ENCODE measurements around the gene CHAF1A.

The CHAF1A gene

DNA sequence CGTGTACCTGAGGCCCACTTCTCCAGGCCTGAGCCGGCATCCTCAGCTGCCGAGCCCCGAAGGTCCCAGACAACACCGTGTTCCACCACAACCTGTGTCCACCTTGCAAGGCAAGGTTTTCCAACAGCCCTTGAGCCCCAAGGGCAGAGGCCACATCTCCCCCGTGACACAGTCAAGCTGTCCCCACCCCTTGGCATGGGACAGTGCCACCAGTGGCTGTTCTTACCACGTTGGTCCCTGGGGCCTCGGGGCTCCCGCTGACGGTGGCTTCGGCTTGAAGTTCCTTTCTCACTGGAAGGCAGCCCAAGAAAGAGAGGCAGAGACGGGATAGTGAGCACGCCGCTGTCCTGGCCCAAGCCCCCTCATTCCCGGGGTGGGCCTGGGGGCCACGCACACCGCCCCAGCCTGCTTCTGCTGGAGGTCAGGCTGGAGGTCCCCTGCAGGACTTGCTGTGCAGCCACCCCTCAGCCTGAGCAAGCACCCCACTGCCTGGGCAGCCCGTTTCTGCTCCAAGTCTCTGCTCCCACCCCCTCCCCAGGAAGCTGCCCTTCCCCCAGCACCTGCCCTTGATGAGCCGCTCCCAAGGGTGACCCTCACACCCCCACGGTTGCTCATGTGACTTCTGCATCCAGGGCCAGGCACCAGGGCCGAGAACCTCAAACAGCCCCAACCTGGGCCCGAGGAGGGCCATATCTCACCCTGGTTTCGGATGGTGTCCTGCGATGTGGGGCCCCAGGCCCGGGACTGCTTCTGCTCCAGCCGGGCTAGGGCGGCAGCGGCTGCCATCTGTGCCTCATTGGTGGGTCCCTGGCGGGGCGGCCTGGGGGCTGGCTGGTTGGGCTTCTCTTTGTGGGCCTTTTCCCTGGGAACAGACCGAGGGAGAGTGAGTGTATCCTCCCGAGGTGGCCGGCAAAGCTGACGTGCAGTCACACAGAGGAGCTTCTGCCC, 51.1 kb downstream of the CHAF1A start:
- no peak for DNase-seq (ENCODE audit: low read depth in 4 of 4, low spot score in 1 of 4)

DNA sequence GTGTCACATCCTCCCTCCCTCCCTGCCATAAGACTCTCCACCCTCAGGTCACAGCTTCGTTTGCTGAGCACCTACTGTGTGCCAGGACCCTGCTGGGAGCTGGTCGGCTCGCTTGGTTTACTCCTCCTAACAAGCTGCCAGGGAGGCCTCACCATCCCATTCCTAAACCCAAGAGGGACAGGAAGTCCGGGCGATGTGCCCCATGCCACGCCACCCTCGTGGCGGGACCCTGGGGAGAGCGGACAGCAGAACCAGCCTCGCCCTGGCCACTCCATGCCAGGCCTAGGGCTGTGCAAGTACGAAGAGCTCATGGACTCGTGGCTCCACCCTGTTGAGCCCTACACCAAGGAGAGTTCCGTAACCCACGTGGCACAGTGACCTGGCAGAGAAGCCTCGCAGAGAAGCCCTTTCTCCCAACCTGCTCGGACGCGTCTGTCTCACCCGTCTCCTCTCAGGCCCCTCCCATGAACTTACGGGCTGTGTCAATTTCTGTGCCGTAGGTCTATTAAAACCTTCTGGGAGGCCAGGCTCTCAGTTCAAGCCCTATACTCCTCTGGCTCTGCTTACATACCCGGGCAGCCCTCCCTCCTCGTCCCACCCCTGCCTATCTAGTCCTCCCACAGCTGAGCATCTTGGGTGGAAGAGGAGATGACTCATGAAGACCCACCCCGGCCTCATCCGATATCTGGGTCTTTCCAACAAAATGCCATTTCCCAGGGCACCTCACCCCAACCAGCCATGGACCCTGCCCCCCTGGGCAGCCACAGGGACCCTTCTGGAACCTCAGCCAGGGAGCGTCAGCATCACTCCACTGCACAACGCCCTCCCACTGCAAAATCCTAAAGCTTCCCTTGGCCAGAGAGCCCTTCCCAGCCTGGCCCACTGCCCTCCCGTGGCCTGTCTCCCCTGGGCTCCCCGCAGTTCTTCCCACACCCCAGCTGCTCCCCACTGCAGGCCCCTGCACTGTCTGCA, 52.6 kb downstream of the CHAF1A start:
- no peak for DNase-seq (ENCODE audit: low read depth in 4 of 4, low spot score in 1 of 4)

DNA sequence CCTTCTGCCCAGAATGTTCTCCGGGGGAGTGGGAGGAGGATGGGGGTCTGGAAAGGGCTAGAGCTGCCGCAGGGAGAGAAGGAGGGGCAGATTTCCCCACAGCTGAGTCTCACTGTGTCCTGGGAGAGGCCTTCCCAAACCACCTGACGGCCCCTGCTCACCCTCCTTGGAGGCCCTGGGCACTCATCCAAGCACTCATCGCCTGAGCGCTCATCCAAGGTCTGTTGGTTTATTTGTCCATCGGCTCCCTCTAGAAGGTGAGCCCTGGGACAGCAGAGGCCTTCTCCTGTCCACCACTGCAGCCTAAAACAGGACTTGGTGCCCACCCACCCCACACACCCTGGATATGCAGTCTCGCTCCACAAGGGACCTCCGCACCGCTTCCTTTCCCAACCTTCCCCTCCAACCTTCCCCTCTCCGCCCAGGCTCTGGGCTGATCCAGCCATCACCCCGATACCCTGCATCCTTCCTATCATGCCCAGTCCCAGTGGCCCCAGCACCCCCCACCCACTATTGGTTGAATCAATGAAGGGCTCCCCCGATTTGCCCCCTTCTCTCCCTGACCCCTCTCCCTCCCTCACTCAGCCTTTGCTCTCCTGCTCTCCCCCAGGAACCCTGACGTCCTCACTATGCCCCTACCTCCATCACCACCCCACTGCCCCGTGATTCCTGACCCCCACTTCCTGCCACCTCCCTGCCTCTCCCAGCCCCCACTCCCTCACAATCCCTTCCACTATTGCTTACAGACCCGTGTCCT, 53.5 kb downstream of the CHAF1A start:
- no peak for DNase-seq (ENCODE audit: low read depth in 4 of 4, low spot score in 1 of 4)

DNA sequence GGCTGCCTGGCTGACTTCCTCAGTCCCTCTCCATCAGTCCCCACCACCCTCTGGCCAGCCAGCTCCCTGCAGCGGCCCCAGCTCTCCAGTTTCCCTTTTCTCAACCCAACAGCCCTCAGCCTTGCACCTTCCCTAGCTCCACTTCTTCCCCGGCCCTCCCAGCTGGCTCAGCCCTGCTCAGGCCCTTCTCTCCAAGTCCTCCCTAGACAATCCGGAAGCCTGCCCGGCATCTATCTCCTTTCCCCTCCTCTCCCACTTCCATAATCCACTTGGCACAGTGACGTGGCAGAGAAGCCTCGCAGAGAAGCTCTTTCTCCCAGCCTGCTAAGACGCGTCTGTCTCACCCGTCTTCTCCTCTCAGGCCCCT, 54.0 kb downstream of the CHAF1A start:
- DNase-seq (ENCODE audit: low read depth in 4 of 4, low spot score in 1 of 4): no peak

DNA sequence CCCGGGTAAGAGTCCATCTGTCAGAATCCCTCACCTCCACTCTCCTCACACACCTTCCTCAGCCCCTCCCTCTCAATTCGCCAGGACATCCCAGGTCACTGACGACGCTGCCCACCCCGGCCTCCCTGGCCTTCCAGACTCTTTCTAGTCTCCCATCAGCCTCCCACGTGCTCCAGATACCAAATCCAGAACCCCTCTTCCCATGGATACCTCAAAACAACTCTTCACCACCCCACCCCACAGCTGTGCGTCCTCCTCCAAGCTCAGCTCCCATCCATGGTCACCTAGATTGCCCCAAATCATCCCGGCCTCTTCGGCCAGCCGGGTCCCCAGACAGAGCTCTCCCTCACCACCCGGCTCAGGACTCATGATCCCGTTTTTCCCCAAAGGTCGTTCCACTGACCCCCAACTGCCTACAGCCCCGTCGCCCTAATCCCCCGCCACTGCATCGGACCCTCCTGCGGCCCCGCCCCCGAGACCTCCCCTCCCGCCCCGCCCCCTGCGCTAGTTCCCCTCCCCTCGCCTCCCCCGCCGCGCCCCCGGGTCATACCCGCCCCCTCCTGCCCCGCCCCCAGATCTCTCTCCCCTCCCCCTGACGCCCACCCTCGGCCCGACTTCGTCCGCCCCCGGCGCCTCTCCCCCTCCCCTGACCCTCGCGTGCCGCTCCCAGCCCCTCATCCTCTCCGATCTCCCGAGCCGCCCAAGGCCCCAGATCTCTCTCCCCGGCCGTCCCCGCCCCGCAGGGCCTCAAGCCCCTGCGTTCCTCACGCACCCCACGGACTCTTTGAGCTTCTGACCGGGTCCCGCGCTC, 54.6 kb downstream of the CHAF1A start:
- peak in 1 of 4 experiments; percentile 37 for DNase-seq (ENCODE audit: low read depth in 4 of 4, low spot score in 1 of 4)

DNA sequence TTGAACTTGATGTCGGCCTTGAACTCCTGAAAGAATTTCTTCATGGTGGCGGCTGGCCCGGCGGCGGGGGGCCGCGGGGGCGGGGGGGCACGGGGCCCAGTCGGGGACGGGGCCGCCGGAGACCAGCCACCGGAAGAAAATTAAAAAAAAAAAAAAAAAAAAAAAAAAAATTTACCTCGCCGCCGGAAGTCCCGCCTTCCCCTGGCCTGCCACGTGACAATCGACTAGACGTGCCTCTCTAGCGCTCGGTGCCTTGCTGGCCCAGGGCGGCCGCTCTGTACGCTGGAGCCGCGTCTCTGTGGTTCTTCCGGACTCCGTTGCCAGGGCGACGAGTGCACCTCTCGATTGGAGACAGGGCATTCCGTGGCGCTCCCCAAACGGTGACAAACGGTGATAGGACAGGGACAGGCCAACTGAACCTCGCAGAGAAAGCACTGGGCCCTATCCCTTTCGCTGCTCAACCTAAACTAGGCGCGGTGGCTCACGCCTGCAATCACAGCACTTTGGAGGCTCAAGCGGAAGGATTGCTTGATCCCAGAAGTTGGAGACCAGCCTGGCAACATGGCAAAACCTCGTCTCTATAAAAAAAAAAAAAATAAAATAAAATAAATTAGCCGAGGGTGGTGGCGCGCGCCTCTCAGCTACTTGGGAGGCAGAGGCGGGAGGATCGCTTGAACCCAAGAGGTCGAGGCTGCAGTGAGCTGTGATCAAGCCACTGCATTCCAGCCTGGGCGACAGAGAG, 55.4 kb downstream of the CHAF1A start, which contains the start of gene UBXN6:
Gene UBXN6 (minus strand): TSS at position 141 of the 742 bp plus-strand sequence. CDS start 97 bp downstream, at position 44.
- peak; percentile 92 to 94 (median 94) for DNase-seq (ENCODE audit: low read depth in 4 of 4, low spot score in 1 of 4)

DNA sequence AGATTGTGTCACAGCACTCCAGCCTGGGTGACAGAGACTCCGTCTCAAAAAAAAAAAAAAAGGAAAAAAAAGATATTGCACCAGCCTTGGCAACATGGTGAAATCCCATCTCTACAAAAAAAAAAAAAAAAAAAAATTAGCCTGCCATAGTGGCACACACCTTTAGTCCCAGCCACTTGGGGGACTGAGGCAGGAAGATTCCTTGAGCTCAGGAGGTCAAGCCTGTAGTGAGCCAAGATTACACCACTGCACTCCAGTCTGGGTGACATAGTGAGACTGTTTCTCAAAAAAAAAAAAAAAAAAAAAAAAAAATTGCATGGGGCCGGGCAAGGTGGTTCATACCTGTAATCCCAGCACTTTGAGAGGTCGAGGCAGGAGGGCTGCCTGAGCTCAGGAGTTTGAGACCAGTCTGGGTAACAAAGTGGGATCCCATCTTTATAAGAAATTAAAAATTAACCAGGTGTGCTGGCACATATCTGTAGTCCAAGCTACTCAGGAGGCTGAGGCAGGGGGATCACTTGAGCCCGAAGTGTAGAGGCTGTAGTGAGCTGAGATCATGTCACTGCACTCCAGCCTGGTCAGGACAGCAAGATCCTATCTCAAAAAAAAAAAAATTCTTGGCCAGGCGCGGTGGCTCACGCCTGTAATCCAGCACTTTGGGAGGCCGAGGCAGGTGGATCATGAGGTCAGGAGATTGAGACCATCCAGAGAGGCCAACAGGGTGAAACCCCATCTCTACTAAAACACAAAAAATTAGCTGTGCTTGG, 62.6 kb downstream of the CHAF1A start:
- no peak for DNase-seq (ENCODE audit: low read depth in 4 of 4, low spot score in 1 of 4)

DNA sequence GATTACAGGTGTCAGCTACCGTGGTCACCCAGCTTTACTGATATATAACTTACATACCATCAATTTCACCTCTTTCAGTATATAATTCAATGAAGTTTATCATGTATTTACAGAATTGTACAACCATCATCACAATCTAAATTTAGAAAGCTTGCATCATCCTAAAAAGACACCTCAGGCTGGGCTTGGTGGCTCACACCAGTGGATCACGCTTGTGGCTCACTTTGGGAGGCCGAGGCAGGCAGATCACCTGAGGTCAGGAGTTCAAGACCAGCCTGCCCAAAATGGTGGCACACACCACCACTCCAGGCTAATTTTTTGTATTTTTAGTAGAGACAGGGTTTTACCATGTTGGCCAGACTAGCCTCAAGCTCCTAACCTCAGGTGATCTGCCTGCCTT, 65.4 kb downstream of the CHAF1A start:
- DNase-seq (ENCODE audit: low read depth in 4 of 4, low spot score in 1 of 4): no peak

DNA sequence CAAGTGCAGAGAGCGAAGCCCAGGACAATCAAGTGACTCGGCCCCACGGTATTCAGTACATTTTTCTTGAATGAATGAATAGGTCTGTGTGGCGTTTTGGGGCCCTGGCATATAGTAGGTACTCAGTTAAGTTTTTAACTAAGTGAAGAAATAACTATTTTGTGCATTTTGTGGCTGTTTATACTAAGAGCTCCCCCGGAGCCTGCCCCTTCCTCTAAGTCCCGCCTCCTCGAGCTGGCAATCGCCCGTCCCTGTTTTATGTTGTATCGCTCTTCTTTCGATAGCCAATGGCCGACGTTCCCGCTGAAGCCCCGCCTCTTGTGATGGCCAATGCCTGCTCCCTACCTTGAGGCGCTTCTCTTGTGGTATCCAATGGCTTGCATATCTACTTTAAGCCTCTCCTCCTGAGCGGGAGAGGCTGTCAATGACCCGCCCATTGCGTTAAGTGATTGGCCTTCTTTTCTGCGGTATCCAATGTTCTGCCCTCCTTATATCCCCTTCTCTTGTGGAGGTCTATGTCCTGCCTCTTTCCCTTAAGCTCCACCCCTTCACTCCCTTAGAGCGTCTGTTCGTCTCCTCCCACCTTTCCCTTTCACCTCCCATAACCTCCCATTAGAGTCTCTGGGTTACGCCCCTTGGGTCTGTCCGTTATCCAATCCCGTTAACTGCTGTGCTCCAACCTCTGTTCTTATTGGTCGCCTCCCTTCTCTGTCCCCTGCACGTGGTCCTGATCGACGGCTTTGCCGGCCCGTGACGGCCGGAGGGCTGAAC, 69.1 kb downstream of the CHAF1A start:
- DNase-seq (ENCODE audit: low read depth in 4 of 4, low spot score in 1 of 4): peak; percentile 78 to 96 (median 92)

DNA sequence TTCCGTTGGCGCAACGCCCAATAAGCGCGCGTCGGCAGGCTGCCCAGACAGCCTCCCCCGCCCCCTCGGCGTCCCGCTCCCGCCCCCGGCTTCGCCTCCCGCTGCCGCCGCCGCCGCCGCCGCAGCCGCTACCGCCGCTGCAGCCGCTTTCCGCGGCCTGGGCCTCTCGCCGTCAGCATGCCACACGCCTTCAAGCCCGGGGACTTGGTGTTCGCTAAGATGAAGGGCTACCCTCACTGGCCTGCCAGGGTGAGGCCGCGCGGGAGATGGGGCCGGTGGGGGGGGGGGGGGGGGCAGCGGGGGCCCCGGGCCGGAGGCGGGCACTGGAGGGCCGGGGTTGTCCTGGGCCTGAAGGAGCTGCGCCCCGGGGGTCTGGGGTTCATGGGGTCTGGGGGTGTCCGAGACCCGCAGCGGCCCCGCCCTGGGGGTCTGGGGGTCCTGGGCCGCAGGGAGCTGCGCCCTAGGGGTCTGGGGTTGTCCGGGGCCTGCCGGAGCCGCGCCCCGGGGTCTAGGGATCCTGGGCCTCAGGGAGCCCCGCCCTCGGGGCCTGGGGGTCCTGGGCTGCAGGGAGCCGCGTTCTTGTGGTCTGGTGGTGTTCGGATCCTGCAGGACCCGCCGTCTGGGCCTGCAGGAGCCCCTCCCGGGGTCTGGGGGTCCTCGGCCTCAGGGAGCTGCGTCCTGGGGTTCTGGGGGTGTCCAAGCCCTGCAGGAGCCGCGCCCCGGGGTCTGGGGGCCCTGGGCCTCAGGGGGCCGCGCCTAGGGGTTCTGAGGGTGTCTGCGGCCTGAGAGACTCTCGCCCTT, 69.9 kb downstream of the CHAF1A start, which contains the start of gene HDGFL2:
Gene HDGFL2 (plus strand): TSS at position 124 of the 801 bp plus-strand sequence. CDS start 54 bp downstream, at position 178.
- DNase-seq (ENCODE audit: low read depth in 4 of 4, low spot score in 1 of 4): peak in 1 of 4 experiments; percentile 88

DNA sequence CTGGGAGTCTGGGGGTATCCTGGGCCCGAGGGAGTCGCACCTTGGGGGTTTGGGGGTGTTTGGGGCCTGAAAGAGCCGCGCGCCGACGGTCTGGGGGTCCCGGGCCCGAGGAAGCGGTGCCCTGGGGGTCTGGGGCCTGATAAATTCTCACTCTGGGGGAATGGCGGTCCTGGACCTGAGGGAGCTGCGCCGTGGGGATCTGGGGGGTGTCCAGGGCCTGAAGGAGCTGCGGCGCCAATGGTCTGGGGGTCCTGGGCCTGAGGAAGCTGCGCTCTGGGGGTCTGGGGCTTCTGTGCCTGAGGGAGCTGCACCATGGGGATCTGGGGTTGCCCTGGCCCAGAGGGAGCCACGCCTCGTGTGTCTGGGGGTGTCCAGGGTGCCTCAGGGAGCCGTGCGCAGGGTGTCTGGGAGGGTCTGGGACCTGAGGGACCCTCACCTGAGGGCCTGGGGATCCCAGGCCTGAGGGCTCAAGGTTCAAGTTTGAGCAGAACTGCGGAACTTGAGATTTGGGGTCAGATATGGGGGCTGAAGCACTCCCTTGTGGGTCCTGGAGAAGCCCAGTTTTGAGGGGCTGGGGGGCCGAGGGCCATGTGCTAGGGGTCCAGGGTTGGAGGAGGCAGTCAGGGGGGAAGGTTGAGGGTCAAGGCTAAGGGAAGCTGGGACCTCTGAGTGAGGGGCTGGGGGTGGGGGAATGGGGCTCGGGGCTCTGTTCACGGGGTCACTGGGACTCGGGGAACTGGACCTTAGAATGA, 70.7 kb downstream of the CHAF1A start:
- no peak for DNase-seq (ENCODE audit: low read depth in 4 of 4, low spot score in 1 of 4)

DNA sequence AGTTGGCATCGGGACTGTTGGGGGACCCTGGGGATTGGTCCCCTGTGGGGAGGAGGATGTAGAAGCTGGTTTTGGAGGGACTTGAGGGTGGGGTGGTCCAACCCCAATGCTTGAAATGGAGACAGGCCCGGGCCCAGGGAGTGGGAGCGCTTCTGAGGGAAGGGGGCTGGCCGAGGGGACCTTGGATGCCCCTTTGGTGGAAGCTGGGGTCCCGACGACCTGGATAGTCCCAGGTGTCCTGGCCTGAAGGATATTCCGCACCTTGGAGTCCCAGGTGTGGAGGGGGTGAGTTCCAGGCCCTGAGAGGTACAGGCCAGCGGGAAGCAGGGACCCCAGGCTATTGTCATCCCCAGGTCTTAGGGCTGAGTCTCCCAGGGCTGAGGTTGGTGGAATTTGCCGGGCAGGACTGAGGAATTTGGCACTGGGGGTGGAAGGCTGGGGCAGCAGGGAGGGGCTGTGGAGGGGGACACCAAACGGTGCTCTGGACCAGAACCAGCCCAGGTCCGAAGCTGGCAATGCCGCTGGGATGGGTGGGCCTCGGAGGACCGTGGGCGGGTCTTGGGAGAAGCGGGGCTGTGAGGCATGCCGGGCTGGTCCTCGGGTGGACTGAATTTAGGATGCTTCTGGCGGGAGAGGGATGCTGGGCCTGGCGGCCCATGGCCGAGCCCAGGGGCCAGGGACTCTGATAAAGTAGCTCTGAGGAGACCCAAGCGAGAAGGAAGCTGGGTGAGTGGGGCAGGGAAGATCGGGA, 71.5 kb downstream of the CHAF1A start:
- no peak for DNase-seq (ENCODE audit: low read depth in 4 of 4, low spot score in 1 of 4)

DNA sequence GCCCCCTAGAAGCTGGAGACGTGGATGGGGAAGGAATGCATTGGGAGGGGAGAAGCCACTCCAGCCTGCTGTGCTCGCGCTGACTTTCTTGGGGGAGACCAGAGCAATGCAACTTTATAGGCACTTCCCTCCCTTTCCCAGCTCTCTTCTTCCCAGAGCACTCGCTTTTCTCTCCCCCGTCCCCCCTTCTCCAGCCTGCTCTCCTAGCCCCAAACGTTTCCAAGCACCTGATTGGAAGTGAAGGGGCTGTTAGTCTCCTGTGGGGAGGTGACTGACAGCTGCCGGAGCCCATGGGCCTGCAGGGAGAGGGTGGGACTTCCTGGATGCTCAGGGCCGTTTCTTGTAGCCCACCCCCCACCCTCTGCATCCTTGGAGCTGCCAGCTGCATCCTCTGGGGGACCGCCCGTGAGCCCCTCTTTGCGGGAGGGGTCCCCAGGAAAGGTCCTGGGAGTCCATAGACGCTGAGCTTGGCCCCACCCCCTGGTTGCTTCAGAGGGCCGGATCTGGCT, 72.1 kb downstream of the CHAF1A start:
- DNase-seq (ENCODE audit: low read depth in 4 of 4, low spot score in 1 of 4): no peak

DNA sequence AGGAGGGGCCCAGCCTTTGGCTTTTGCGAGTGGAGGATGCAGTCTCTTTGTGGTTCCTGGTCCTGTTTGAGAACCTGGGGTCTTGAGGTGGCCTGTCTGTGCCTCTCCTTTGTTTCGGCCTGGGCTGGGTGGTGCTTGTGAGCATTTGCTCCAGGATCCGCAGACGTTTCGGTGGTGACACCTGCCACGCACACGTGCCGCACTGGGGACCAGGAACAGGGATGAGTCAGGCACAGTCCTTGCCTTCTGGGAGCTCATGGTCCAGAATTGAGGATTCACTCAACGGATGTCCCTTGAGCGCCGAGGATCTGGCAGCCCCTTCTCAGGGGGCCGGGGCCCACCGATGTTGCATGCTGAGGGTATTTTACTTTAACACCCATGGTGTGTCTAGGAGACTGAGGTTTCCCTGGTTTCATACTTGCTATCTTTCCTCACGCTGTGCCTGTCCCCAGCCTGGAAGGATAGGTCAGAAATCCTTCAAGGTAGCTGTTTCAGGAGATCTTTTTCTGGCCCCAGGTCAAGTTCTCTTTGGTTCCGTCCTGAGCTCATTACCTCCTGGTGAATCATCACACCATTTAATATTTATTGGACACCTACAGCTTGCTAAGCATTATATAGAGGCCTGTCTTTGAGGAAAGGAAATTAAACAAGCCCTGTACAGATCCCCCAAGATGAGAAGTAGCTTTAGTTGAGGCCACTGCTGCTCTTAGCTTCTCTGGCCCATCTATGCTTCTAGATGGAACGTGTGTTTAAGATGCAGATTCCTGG, 74.8 kb downstream of the CHAF1A start:
- no peak for DNase-seq (ENCODE audit: low read depth in 4 of 4, low spot score in 1 of 4)
